ENCODE measurements around the gene DGLUCY.
A peak's percentile ranks its signal among the peaks of the same experiment; 100 is the strongest.
"Not testable (repeated sequence)": the region's sequence is repeated elsewhere in the genome, so short reads cannot be mapped to it uniquely, and the experiment has no call there.

The DGLUCY gene, protein sequence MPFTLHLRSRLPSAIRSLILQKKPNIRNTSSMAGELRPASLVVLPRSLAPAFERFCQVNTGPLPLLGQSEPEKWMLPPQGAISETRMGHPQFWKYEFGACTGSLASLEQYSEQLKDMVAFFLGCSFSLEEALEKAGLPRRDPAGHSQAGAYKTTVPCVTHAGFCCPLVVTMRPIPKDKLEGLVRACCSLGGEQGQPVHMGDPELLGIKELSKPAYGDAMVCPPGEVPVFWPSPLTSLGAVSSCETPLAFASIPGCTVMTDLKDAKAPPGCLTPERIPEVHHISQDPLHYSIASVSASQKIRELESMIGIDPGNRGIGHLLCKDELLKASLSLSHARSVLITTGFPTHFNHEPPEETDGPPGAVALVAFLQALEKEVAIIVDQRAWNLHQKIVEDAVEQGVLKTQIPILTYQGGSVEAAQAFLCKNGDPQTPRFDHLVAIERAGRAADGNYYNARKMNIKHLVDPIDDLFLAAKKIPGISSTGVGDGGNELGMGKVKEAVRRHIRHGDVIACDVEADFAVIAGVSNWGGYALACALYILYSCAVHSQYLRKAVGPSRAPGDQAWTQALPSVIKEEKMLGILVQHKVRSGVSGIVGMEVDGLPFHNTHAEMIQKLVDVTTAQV

DNA sequence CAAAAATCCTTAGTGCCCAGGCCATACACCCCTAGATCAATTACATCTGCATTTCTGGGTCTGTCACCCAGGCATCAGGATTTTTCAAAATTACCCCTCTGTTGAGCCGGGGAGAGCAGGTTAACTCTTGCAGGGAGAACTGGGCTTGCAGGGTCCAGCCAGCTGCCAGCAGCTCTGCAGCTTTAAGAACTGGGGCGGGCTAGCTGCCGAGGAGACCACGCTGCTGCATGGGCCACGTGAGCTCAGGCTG lies at the start of gene DGLUCY:
Gene DGLUCY, plus strand, starts transcription at position 245 of the 250 bp plus-strand sequence. CDS start 46,222 bp downstream, outside the sequence.
- DNase-seq (ENCODE audit: low spot score) = peak; percentile 89

DNA sequence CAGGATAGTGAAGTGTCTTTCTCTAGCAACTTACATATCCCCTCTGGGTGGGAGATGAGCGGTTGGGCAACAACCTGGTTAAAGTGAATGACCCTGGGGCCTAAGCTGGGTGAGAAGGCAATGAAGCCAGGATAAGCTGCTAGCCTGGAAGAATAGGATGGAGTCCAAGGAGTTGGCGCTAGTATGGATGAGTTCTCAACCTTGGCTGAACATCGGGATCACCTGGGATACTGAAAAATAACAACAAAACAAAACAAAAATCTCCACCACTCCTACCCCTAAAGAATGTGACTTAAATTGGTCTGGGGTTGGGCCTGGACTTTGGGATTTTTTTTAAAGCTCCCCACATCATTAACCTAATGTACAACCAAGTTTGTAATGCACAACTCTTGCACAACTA lies 48.6 kb upstream of the DGLUCY start:
- no peak for DNase-seq (ENCODE audit: low spot score)

DNA sequence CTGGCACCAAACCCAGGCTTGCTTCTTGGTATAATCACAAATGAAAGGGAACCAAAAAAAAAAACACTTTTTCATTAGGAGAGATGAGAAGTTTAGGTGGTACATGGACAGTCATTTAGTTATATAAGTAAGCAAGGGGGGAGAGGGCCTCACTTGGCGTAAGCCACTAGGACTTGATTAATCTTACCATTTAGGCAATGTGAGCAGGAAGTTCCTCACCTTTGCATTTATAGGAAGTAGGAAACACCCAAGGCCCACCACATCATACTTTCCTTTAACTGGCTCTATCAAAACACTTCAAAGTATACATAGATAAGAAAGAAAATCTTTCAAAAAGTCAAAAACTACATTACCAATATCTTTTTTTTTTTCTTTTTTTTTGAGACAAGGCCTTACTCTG lies 46.7 kb upstream of the DGLUCY start:
- DNase-seq (ENCODE audit: low spot score) = no peak

DNA sequence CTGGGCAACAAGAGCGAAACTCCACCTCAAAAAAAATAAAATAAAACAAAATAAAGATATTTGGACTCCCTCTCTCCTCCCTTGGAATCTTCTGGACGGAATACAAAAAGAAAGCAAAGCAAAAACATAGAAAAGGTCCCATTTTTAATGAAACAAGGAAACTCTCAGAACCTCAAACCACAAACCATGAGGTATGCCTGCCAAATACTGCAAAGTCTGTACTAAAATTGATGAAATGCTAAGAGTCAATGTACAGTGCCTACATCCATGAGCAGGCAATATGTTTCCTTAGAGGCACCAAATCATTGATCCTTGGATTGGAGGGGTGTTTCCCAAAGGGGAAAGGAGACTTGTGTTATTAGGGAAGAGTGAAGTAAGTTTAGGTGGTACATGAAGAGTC lies 45.2 kb upstream of the DGLUCY start:
- no peak for DNase-seq (ENCODE audit: low spot score)

DNA sequence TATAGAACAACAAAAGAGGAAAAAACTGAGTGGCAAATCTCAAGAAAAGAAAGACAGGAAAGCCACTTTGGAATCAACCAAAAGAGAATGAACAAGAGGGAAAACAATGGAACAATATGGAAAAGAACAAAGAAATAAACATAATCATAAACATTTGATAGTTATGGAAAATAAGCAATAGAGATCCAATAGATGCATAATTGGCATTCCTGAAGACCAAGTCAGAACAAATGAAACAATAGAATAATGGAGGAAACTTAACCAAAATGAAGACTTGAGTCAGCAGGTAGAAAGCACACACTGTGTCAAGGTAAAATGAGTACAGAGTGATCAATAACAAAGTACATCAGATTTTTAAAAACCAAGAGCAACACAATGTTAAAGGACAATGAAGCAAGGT lies 43.3 kb upstream of the DGLUCY start:
- no peak for DNase-seq (ENCODE audit: low spot score)

DNA sequence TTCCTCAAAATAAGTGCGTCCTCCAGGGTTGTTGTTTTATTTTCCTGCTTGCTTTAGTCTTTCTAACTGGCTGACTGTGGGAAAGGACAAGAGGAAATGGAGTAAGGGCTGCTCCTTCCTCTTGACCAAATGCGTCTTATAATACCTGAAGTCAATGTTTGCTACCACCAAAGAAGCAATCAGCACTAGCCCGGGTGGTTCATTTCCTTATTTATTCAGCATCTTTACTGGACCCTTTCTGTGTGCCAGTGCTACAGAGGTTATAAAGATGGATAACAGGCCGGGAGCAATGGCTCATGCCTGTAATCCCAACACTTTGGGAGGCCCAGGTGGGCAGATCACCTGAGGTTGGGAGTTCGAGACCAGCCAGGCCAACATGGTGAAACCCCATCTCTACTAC lies 38.3 kb upstream of the DGLUCY start:
- no peak for DNase-seq (ENCODE audit: low spot score)

DNA sequence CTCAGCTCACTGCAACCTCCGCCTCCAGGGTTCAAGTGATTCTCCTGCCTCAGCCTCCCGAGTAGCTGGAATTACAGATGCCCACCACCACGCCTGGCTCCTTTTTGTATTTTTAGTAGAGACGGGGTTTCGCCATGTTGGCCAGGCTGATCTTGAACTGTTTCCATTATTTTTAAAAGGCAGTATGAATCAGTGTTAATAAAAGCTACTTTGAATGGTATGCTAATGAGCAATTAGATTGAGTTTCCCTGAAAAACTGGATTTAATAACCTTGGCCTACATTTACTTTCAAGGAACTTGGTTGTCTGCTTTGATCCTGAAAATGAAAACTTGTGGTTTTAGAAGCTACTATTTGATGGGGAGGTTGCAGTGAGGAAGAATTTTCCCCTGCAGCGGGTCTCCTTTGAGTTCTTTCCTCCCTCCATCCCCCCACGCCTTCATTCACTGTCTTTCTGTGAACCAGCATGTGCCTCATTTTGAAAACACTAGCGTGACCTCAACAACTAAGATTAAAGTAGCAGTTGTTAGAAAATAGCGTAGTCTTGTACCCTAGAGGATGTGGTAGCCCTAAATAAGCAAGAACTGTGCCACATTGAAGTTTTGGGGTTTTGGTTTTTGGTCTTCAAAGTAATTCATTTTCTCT lies 35.7 kb upstream of the DGLUCY start:
- DNase-seq (ENCODE audit: low spot score) = no peak

DNA sequence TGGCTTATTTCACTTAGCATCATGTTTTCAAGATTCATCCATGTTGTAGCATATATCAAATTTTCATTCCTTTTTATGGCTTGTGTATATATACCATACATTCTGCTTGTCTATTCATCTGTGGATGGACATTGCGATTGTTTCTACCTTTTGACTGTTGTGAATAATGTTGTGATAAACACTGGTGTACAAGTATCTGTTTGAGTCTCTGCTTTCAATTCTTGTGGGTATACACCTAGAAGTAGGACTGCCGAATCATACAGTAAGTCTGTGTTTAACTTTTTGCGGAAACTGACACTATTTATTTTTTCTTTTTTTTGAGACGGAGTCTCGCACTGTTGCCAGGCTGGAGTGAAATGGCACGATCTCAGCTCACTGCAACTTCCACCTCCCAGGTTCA lies 33.8 kb upstream of the DGLUCY start:
- DNase-seq (ENCODE audit: low spot score) = no peak

DNA sequence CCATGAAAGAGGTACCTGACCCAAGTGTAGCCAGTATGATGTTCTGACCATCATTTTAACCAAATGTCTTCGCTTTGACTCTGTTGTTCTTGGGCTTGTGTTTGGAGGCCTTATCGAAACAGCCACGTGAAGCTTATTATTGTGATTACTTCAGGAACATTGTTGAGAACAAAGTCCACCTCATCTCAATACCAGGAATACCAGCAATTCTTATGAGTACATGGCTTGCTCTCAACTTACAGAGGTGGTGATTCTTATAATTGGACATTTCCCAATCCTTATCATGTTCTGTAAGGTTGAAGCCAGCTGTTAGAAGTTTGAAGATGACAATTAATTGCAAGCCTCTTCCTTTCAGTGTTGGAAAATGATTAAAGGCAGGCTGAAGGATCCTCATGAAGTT lies 31.6 kb upstream of the DGLUCY start:
- no peak for DNase-seq (ENCODE audit: low spot score)

DNA sequence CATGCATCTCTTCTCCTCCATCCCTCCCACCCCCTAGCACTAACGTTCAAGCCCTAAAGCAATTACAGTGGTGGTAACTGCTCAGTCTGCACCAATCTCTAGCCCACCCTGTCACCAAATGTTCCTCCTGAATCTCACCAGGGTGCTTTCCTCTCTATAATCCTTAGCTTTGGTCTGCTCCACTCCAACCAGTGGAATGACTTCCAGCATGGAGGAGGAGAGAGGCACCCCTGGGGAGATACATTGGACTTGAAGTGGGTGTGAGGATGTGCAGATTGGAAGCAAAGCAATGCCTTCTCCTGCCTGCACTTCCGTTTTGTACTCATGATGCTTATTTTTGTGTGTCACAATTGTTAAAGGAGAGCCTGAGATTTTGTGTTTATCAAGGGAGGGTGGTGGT lies 29.4 kb upstream of the DGLUCY start:
- no peak for DNase-seq (ENCODE audit: low spot score)

DNA sequence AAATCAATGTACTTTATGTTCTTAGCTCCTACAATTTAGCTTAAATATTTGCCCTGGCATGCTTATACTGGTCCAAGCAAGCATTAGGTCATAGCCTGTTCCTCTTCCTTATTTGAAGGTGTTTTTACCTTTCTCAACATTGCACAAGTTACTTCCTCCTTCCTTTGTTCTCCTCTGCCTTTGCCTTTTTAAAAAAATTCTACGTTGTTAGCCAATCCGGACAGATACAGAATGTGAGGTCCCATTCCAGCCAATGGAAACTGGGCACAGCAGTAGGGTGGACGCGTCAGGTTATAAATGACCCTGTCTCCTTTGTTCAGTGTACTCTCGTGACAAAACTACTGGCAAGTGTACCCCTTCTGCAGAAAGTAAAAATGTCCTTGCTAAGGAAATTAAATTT lies 26.4 kb upstream of the DGLUCY start:
- DNase-seq (ENCODE audit: low spot score) = not testable (repeated sequence)

DNA sequence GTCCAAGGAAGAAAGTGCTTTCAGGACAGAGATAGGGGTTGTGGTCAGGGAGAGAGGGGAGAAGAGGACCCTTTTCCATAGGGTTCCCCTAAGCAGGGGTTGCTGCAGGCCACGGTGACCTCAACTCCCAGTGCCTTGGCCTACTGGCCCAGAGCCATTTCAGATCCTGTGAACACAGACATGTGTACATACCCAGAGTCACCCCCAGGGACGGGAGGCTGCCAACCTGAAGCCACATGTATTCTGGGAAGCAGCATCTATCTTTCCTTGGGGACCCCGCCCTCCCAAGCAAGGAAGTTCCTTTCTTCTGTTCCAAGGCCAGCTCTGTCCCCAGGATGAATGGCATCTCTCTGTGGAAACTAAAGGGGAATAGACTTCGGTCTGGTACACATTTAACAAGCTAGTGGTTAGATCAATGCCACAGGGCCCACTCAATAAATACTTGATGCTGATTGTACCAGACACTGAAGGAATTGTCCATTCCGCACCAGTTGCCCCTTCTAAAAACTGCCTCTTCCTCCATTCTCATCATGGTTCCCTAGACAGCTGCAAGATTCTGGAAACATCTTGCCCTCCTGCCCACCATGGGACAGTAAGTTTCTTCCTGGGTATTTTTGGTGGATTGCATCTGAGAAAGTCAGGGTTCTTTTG lies 25.2 kb upstream of the DGLUCY start:
- no peak for DNase-seq (ENCODE audit: low spot score)

DNA sequence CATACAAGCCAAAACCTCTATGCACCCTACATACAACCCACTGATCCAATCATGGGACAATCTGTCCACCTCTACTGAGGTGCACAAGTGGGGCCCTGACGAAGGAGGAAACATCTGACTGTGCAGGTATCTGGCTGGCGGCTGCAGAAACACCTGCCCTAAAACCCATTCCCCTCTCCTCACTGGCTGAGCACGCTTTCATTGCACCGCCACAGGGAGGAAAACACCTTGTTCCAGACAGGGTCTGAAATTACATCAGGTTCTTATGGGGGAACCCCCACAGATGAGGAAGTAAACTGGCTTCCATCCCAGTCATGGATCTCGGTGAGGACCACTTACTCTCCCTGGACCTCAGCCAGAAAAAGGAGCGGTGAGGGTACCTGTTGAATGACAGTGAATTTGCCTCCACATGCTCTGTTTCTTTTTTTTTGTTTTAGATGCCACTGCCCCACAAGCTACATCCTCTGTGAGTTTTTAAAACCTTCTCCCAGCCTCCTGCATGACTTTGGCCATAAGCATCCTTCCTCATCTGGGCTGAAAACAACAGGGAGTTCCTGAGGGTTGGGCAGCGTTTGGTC lies 23.8 kb upstream of the DGLUCY start:
- no peak for DNase-seq (ENCODE audit: low spot score)

DNA sequence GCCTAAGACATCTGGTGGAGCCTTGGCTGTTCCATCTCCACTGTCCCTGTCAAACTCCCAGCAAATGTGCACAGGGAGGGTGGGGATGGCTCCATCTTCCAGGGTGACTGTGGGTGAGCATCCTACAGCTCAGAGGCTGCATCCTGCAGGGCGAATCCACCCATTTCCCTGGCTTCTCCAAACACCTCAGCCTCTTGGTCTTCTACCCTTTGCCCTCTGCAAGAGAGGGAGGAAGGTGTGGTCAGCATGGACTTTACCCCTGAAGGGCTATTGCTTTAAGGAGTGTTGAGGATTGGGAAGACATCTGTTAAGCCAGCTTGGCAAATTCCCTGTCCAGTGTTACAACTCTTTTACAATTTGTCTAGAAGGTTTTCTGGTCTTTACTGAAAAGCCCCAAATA lies 23.1 kb upstream of the DGLUCY start:
- DNase-seq (ENCODE audit: low spot score) = no peak

DNA sequence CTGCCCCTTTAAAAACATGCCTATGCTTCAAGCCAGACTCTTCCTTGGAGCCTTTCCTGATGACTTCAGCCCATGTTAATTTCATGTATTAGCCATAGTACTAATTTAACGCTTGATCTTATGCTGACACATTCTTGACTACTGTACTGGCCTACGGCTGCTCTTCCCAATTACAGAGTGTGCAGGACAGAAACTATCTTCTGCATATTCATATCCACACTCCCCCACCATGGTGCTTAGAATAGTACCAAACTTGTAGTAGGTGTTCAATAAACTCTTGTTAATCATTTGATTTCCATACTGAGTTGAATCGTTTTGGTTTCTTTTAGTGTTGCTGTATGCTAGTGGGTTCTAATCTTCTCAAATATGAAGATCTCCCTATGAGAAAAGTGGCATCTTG lies 21.8 kb upstream of the DGLUCY start:
- DNase-seq (ENCODE audit: low spot score) = no peak

DNA sequence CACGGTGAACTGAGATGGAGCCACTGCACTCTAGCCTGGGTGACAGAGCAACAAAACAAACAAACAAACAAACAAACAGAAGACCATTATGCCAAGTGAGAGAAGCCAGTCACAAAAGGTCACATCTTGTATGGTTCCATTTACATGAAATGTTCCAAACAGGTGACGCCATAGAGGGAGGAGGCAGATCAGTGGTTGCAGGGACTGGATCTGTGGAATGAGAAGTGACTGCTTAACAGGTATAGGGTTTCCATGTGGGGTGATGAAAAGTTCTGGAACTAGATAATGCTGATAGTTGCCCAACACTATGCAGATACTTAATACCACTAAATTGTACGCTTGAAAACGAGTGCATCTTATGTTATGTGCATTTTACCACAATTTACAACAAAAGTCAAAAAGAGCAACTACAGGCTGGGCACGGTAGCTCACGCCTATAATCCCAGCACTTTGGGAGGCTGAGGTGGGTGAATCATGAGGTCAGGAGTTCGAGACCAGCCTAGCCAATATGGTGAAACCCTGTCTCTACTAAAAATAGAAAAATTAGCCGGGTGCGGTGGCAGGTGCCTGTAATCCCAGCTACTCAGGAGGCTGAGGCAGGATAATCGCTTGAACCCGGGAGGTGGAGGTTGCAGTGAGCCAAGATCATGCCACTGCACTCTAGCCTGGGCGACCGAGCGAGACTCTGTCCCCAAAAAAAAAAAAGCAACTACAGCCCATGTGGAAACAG lies 20.0 kb upstream of the DGLUCY start:
- not testable (repeated sequence) for DNase-seq (ENCODE audit: low spot score)

DNA sequence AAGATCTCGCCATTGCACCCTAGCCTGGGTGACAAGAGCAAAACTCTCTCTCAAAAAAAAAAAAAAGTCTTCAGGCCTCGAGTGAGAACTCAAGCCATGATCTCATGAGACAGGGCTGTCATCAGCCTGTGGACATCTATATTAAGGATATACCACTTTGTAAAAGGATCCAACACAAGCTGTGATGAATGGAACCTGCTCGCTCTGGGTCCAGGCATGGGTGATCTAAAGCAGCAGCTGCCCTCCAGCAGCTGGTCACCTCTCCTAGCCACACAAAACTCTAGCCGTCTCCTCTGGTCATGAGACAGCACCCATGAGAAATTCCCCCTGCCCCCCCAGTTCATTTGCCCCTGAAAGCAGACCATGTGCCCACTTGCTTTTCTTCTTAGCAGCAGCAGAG lies 19.1 kb upstream of the DGLUCY start:
- no peak for DNase-seq (ENCODE audit: low spot score)

DNA sequence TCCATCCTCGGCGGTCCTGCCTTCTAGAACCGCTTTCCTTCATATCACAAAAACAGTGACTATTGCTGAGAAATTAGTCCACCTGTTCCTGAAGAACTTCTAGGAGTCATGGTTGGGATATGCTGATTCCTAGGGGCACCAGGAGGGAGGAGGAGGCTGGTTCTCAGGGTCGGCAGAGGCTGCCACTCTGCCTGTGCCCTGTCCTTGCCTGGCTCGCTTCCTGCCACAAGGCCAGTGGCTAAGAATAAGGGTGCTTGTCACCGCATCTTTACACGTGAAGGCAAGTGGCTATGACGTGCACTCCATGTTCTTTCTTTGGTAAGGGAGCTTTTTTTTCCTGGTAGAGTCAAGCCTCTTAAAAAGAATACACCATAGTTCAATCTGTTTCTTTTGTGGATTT lies 18.7 kb upstream of the DGLUCY start:
- no peak for DNase-seq (ENCODE audit: low spot score)

DNA sequence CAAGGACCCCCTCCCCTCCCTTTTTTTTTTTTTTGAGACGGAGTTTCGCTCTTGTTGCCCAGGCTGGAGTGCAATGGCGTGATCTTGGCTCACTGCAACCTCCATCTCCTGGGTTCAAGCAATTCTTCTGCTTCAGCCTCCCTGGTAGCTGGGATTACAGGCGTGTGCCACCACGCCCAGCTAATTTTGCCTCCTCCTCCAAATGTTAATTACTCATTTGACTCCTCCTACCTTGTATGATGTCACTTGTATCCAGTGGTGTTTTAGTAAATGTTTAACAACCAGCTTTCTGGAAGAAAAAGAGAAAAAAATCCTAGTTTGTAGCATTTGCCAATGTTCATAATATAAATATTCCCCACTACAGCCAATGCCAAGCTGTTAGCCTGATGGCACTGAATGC lies 16.2 kb upstream of the DGLUCY start:
- DNase-seq (ENCODE audit: low spot score) = not testable (repeated sequence)

DNA sequence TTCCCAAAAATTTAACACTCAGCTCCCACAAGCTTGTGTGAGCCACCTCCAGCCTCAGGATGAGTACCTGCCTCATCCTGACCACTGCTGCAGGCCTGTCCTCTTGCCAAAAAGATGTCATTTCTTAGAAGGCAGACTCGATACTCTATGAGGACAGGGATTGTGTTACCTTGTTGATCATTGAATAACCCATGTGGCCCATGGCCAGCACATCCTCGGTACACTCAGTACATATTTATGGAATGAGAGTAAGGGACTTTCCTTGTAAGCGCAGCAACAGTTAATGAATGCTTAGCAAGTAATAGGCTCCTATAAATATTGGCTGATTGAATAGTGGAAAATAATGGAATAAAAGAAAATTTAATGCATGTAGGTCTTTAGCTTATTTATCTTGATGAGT lies 15.3 kb upstream of the DGLUCY start:
- DNase-seq (ENCODE audit: low spot score) = no peak

DNA sequence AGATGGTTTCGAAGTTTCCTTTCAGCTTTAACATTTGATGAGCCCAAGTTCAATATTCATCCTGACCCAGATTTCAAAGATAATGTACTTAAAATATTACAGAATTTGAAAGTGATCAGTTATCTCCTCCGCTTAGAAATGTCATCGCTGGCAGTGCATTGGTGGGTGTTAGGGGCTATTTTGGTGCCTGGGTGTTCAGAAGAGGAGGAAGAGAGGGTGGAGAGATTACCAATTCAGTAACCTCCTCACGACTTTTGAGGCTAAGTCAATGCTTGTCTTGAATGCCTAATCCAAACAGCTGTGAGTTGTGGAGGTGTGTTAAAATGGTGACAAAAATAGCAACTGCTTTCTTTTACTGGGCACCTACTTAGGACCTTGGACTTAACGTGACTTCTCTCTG lies 13.8 kb upstream of the DGLUCY start:
- DNase-seq (ENCODE audit: low spot score) = no peak

DNA sequence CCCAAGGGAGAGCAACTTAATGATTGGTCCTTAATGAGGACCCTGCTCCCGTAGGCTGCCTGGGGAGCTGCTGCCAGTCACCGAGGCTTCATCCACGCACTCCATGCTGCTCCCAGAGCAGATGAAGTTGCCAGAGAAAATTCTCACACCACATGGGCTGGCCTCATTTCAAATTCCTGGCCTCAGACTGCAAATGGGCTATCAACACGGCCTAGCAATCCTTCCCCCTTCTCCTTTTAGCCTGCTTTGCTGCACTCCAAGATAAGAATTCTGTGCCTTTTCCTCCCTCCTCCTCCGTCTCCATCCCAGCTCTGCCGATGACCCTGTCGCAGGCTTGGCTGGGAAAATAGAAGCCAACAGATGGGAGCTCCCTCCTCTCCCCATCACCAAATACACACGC lies 10.8 kb upstream of the DGLUCY start:
- no peak for DNase-seq (ENCODE audit: low spot score)
